ENCODE results near the gene GPR171. TPM values are rescaled to one million over a fixed set of nuclear protein-coding genes. Genes with fewer than 3 reads are reported as not detected.
"Not testable (repeated sequence)": the region's sequence is repeated elsewhere in the genome, so short reads cannot be mapped to it uniquely, and the experiment has no call there.

GPR171 gene
- total RNA-seq, 2 donors from 2014 or later: 0.40 to 0.53 TPM

GRCh38 chr3:151175952-151176351 lies 27.1 kb downstream of the GPR171 start:
- DNase-seq: no peak
- Histone ChIP-seq H3K9ac (ENCODE audit: low read depth in 2 of 2, low read length in 2 of 2) (no peak overlapping the region), H3K9me3 (no peaks in the 10 kb centered on the region), H3K36me3 (no peaks in the 10 kb centered on the region), H3K4me1 (no peaks in the 10 kb centered on the region), H3K4me3 (no peak overlapping the region), H3K27ac (no peak overlapping the region), H3K27me3 (no peaks in the 10 kb centered on the region)
- no peak for TF ChIP-seq CTCF (IDR thresholded peaks at IDR 0.05)
- intact Hi-C loops (cut with DNase I): no loop called here

GRCh38 chr3:151174351-151174750 lies 28.7 kb downstream of the GPR171 start:
- Histone ChIP-seq H3K36me3 (no peaks in the 10 kb centered on the region), H3K4me3 (no peak overlapping the region), H3K9me3 (no peaks in the 10 kb centered on the region), H3K27me3 (no peaks in the 10 kb centered on the region), H3K27ac (no peak overlapping the region), H3K4me1 (no peaks in the 10 kb centered on the region), H3K9ac (ENCODE audit: low read depth in 2 of 2, low read length in 2 of 2) (no peak overlapping the region)
- DNase-seq: no peak
- intact Hi-C loops (cut with DNase I): no loop called here
- no peak for TF ChIP-seq CTCF (IDR thresholded peaks at IDR 0.05)

- Histone ChIP-seq H3K4me1 (no peaks in the 10 kb centered on the region), H3K9ac (ENCODE audit: low read depth in 2 of 2, low read length in 2 of 2) (no peak overlapping the region), H3K27me3 (no peaks in the 10 kb centered on the region), H3K27ac (peak overlapping the region; percentile 18), H3K36me3 (no peaks in the 10 kb centered on the region), H3K4me3 (no peak overlapping the region), H3K9me3 (no peaks in the 10 kb centered on the region)
- TF ChIP-seq CTCF (IDR thresholded peaks at IDR 0.05): no peak
- intact Hi-C loops (cut with DNase I): no loop called here
- DNase-seq: peak; percentile 29
Measured at GRCh38 chr3:151171145-151171757, 31.8 kb downstream of the GPR171 start.

- not testable (repeated sequence) for DNase-seq; H3K9ac ChIP-seq (ENCODE audit: low read depth in 2 of 2, low read length in 2 of 2); H3K36me3 ChIP-seq; H3K9me3 ChIP-seq; H3K4me1 ChIP-seq; H3K27me3 ChIP-seq; H3K4me3 ChIP-seq
- intact Hi-C loops (cut with DNase I): loop anchor here (2.0 to 5.0 kb wide), 2 partner anchors 57 to 113 kb away; no protein-coding TSS in a partner anchor
- peak overlapping the region; percentile 25 for H3K27ac ChIP-seq
Measured at GRCh38 chr3:151169948-151170679, 32.9 kb downstream of the GPR171 start.

GRCh38 chr3:151169262-151169947 lies 33.6 kb downstream of the GPR171 start:
- DNase-seq: no peak

More at GRCh38 chr3:151169262-151169947, 33.6 kb downstream of the GPR171 start:
- H3K4me3 ChIP-seq: no peak overlapping the region
- no peak for TF ChIP-seq CTCF (IDR thresholded peaks at IDR 0.05)
- intact Hi-C loops (cut with DNase I): loop anchor here (2.0 to 5.0 kb wide), 2 partner anchors 58 to 113 kb away; no protein-coding TSS in a partner anchor
- H3K9ac ChIP-seq (ENCODE audit: low read depth in 2 of 2, low read length in 2 of 2): no peak overlapping the region
- no peaks in the 10 kb centered on the region for H3K36me3 ChIP-seq
- H3K4me1 ChIP-seq: no peaks in the 10 kb centered on the region
- H3K27ac ChIP-seq: peak overlapping the region; percentile 25
- no peaks in the 10 kb centered on the region for H3K27me3 ChIP-seq
- no peaks in the 10 kb centered on the region for H3K9me3 ChIP-seq

Measured in colonic mucosa (tissue), 4 donors.